NCI-H345 treated with DMSO at 0.1 percent for 48 hours (cell line): ENCODE data around the gene PDZRN4.
"Not testable (repeated sequence)": the region's sequence is repeated elsewhere in the genome, so short reads cannot be mapped to it uniquely, and the experiment has no call there.

Experiments used
- DNase-seq: peaks from one replicate; lab custom pipeline; 2025; ENCODE audit not compliant: unreplicated experiment; lab: John Stamatoyannopoulos, UW

Gene PDZRN4

DNA sequence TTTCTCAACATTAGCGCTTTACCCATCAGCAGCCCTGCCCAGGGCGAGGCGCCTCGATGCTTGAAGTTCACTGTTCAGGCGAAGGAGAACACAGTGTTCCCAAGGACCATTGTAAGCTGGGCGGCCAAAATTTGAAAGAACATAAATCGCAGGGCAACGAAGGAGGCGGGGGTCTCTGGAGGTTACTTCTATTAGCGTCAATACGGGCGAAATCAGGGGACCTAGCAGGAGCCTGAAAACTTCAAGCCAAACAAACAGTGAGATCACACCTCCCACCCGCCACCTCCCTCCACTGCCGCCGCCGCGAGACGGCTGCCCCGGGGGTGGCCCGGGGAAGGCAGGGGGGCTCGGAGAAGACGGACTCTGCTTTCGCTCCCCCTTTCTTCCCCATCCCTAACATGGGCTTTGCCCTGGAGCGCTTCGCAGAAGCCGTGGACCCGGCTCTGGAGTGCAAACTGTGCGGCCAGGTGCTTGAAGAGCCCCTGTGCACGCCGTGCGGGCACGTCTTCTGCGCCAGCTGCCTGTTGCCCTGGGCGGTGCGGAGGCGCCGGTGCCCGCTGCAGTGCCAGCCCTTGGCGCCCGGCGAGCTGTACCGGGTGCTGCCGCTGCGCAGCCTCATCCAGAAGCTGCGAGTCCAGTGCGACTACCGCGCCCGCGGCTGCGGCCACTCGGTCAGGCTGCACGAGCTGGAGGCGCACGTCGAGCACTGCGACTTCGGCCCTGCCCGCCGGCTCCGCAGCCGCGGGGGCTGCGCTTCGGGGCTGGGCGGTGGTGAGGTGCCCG lies at the start of gene PDZRN4:
Gene PDZRN4 (plus strand): TSS at position 263 of the 783 bp plus-strand sequence.
- peak; percentile 15 for DNase-seq

DNA sequence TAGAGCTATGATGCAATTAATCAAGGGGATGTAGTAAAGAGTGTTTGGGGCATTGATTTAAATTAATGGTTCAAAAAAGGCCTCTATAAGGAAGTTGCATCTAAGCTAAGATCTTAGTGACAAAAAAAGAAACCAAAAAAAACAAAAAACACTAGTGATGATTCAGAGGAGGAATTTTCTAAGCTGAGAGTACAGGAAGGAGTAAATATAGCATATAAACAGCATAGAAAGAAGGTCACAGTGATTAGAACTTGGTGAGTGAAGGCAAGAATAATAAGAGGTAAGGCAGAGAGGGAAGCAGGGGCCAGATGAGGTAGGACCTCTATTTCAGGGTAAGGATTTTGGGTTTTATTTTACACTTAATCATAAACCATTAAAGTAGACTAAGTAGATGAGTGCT lies 48.0 kb upstream of the PDZRN4 start:
- DNase-seq: no peak

DNA sequence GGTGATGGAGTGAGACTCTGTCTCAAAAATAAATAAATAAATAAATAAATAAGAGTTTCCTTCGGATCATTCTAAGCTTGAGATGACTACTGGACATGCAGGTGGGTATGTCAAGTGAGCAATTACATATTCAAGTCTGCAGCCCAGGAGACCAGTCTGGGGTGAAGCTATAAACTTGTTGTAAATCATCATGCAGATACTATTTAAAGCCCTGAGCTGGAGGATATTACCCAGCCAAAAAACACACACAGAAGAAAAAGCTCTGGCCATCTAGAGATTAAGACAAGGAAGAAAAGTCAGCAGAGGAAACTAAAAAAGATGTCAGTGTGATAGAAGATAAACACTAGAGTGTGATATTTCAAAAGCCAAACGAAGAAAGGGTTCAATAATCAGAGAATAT lies 47.0 kb upstream of the PDZRN4 start:
- DNase-seq: no peak

DNA sequence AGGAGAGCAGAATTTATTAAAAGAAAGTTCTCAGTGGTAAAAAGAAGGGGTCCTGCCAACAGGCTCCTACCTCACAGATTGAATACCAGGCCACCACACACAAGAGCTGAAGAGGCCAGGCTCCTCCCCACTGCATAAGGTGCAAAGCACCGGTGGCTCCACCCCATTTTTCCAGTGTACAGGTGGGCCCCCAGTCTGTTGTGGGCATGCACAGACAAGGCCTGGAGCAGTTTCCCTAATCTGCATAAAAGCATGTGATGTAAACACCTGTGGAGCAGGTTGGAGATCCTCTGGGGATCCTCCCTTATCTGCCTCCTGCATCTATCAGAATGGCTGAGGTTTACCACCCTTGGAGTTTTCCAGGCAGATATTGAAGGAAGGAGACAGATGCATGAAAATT lies 45.7 kb upstream of the PDZRN4 start:
- DNase-seq: no peak

DNA sequence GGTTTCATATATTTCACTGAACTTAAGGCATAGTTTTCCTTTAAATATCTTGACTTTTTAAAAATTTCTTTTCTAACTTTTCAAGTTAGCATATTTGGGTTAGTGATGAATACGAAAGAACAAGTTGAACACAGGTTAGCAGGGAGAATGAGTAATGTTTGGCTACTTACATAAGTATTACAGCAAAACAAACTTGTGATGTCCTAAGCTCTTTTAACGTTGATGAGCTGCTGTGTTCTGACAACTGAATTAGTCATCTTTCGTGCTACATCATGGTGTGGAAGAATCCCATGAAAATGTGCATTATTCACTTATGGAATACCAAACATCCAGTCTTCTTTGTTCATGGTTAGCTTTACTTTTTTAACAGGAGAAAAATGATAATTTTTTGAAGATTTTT lies 36.3 kb upstream of the PDZRN4 start:
- no peak for DNase-seq

DNA sequence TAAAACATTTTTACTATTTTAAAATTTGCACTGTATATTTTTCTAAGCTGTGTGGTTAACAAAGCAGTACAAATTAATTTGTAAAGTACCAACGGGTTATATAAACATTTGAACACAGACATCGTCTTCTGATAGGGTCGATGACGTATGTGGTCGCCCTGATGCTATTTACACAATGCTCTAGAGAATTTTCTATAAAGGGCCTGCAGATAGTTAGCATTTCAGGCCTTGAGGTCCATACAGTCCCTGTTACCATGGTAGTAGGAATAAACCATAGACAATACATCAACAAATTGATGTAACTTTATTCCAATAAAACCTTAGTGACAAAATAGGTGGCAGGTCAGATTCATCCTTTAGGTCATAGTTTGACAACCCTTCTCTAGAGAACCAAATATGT lies 25.7 kb upstream of the PDZRN4 start:
- no peak for DNase-seq

DNA sequence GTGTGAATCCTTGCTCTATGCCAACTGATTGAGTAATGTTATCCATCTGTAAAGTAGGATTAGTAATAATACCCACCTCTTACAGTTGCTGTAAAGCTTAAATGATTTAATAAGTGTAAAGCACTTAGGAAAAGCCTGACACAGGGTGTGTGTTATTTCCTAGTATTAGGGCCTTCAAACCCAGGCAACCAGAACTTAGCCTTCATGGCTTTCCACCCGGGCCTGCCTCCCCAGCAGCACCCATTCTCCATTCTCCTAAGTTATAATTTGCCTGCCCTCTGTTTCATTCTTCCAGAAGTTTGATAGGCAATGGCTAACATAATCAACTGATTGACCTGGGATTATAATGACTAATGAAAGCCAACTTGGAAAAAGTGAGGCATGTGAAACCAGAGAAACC lies 20.4 kb upstream of the PDZRN4 start:
- no peak for DNase-seq

DNA sequence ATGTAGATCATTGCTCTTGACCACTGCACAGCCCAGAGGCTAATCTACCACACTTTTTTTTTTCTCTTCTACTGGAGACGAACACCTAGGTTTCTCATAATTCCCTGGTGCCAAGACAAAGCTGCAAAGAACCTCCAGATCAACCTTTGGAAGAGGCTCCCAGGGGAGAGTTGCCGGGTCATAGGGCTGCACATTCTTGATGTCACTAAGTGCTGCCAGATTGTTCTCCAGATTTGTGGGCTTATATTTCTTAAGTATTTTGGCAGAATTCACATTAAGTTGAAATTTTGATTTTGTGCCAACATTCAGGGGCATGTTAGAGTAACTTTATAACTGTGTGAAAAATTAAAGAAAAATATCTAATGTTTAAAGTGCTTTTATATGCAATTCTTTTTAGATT lies 13.5 kb upstream of the PDZRN4 start:
- DNase-seq: no peak

DNA sequence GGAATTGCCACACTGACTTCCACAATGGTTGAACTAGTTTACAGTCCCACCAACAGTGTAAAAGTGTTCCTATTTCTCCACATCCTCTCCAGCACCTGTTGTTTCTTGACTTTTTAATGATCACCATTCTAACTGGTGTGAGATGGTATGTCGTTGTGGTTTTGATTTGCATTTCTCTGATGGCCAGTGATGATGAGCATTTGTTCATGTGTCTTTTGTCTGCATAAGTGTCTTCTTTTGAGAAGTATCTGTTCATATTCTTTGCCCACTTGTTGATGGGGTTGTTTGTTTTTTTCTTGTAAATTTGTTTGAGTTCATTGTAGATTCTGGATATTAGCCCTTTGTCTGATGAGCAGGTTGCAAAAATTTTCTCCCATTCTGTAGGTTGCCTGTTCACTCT lies 8.6 kb upstream of the PDZRN4 start:
- DNase-seq: not testable (repeated sequence)

DNA sequence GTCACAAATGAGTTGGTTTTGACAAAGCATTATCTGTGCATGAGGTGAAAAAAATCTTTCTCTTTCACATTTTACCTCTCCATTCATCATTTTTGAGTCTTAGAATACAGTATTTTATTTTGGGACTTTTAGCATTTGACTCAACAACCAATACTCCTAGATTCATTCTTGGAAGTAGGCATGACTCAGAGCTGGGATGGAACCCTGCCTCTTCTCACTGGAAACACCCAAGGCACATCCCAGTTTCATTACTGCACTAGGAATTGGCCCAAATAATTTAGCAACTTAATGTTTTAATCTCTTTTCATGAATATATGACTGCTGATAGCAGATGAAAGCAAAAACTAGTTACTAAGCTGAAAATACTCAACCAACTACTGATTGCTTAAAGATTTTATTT lies 3.3 kb upstream of the PDZRN4 start:
- DNase-seq: no peak

DNA sequence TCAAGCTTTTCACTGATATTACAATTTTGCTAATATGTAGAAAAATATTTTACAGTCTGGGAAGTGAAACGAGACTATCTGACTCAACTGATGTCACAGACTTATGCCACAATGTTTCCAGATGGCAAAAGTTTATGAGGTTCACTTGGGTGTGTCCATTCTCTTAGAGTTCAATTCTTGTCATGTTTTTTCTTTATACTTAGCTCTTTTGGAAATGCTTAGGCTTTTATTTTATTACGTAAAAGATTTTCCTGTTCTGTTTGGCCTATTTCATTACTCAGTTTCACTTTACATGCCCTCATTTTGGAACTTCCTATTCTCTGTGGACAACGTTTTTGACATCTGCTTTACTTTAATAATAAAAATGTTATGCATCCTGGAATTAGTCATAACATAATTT lies 2.1 kb upstream of the PDZRN4 start:
- no peak for DNase-seq

DNA sequence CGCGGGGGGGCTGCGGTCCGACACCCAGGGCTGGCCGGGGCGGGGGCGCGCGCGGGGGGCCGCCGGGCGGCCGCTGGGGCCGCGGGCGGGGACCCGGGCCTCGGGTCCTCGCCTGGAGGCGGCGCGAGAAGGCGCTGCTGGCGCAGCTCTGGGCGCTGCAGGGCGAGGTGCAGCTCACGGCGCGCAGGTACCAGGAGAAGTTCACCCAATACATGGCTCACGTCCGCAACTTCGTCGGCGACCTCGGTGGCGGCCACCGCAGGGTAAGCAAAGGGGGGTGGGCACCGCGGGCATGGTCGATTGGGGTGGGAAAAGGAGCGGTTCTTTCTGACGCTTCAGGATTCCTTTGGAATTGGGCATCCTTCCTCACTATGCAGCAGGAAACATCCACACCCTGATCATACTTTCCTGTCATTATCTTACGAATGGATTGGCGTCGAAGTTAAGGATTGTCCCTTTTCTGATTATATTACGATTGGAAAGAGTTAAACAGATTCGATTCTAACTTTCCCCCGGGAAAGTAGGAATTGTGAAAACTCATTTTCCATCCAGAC lies 798 bp downstream of the PDZRN4 start:
- no peak for DNase-seq

DNA sequence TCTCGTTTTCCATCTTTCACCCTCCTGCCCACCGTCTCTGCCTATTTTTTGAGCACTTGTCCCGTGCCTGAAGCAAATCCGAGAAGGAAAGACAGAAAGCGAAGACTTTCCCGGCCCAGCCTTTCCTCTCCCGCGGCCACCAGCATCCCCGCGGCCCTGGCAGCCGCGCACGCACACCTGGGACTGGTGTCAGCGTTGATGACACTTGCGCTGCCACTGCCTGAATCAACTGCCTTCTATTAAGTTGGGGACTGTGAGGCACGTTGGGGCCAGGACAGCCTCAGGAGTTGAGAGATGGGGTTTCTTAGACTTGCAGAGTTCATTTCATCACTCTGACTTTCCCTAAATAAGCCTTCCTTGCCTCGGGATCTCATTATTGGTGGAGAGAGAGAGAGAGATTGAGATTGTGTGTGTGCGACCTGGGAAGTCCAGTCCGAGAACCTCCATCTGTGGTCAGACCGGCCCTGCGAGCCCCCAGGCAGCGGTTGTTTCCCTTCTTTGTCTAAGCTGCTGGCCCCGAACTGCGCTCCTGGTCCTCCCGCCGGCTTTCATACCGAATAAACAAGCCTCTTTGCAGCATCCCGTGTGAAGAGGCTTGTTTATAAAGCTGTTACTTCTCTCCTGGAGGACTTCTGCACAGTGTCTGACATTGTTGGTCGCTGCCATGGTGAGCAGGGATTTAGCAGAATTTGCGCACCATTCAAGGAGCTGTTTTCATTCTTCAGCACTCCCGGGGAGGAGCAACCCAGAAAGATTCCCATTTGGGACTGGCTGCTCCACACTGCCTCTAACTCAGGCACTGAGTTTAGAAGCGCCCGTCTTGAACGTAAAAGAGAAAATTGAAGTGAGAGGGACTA lies 1.5 kb downstream of the PDZRN4 start:
- DNase-seq: peak; percentile 28

DNA sequence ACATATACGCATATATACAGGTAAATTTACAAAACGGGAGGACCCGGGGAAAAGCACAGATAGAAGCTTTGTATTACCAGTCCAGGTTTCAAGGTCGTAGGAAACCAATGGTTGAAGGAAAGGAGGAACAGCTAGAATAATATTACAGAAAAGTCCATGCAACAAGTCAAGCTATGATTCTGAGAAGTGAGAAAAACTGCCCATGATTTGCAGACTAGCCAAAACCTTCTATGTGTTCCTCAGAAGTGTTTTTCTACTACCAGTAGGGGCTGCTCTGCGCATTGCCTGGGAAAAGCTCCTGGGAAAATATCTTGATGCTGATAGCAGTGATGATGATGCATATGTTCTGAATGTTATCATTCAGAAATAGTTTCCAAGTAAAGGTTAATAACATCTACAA lies 2.2 kb downstream of the PDZRN4 start:
- DNase-seq: peak; percentile 45

DNA sequence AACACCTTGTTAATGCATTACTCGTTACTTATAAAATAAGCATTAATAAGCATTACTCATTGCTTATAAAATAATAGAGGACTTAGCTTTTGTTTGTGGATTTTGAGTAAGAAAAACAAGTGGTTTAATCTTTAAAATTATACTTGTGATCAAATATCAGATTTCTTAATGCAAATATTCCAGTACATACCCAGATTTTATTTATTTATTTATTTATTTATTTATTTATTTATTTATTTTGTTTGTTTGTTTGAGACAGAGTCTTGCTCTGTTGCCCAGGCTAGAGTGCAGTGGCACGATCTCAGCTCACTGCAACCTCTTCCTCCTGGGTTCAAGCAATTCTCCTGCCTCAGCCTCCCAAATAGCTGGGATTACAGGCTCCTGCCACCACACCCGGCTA lies 3.4 kb downstream of the PDZRN4 start:
- DNase-seq: not testable (repeated sequence)

DNA sequence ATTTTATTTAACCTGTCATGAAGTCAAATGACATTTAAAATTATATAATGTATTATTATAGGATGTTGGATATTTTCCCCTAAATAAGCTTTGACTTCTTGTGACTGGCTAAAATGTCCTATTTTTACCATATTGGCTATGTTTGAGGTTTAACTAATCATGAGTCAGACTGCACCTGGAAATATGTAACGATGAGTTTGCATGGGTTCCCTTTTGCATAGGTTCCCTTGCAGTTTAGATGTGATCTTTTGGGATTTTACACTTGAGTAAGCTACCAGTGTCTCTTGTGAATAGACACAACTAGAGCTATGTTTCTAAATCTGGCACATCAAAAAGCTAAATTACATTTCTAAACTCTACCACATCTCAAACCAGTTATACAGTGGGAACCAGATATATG lies 5.2 kb downstream of the PDZRN4 start:
- no peak for DNase-seq

DNA sequence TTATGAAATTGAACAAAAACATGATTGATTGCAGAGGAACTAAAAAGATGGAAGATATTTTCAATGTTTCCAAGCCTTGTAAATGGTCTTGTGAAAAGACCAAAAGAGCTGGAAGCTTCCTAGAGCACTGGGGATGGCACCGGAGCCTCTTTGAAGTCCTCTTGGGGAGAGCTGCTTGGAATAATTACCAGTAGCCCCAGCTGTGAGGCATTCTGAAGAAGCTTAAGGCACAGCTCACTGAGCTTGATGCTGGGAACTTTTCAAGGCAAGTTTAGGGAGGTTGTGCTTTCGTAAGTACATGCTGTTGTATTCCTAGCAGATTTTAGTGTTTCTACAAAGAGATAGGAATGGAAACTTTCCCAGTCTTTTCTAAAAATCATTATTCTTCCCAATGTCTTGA lies 13.9 kb downstream of the PDZRN4 start:
- DNase-seq: no peak

DNA sequence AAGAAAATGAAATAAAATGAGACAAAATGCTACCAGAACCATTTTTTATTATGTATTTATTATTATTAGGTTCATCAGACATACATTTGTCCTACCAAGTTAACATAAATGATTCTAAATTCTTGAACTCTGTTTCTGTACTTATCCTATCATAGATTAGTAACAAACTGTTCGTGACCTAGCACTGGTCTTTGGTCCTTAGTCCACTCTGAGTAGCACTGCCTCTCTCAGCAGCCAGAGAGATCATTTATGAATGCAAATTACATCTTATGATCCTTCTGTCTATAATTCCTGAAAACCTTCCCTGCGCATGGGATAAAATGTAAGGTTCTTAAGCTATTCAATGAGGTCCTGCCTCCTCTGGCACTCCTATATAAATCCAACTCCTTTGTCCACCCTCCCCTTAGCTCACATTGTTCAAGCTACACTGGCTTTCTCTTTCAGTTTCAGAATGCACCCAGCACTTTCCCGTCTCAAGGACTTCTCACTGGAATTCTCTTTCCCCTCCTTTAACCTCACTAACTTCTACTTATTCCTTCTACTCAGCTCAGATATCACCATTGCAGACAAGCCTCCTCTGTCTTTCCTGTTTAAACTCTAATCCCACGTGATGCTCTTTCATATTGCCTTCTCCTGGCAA lies 17.1 kb downstream of the PDZRN4 start:
- DNase-seq: no peak

DNA sequence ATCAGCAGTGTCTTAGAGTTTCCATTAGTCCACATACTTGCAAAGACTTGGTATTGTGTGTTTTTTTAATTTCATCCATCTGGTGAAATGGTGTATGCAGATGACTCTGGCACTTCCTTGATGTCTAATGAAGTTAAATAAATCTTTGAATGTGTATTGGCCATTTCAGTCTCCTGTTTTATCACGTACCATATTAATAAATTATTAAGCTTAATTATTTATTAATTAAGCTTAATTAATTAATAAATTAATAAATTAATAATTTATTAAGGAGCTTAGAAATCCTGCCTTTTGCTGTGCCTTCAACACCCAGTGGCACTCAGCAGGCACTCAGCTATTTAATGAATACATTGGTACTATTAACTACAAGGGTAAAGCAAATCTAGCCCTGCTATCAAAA lies 18.2 kb downstream of the PDZRN4 start:
- no peak for DNase-seq

DNA sequence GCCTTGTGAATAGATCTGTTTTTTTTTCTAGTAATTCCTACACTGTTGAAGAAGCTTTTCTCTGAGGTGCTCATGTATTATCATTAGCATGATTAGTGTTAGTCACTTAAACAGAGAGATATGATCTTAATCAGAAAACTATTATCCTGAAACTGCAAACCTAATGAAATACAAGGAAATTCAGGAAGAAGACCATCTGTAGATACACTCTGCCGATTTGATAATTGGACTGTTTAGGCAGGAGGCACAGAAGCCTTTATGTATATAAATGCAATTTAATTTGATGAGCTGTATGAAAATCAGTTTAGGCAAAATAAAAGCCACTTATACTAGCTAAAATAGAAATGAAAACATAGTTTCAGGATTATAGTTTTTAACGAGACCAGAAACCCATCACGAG lies 23.3 kb downstream of the PDZRN4 start:
- DNase-seq: no peak

DNA sequence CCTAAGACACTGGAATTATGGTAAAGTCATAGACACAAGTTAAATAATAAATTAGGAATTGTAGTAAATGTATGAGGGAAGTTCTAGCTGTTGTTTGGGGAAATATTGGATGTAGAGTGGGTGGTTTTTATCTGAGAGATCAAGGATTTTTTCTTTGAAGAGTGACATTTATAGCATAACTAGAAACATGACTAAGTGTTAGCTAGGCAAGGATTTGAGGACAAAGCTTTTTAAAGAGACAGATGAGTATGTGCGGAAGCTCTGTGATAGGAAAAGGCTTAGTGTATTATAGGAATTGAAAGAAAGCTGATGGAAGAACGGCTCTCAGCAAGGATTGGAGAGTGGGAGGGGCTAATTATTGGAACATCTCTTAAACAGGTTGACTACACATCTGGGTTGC lies 24.5 kb downstream of the PDZRN4 start:
- DNase-seq: no peak

DNA sequence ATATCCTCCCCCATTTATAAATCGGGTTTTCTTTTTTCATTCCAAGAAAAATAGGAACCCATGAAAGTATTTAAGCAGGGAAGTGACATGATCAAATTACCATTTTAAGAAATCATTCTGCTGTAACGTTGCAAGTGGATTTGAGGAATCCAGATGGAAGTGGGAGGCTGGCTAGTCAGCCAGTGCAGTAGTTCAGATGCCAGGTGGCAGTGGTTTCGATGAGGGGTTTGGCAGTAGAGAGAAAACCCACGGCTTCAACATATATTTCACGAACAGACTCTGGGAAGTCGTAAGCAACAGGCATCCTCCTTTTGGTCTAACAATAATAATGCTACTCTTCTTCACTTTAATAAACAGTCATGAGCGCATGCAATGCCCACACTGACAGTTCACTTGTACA lies 25.0 kb downstream of the PDZRN4 start:
- DNase-seq: no peak
